Measurements from ENCODE around the gene ABCC8.

Gene ABCC8

GRCh38 chr11:17476317-17477083 lies at the start of gene ABCC8:
Gene ABCC8, minus strand, starts transcription at chr11:17476845. Its CDS starts 69 bp downstream, at chr11:17476776.
- no peak for DNase-seq (ENCODE audit: low spot score)

- no peak for DNase-seq (ENCODE audit: low spot score)
Observed at GRCh38 chr11:17526326-17526725, 49.7 kb upstream of the ABCC8 start.

GRCh38 chr11:17525570-17525969 lies 48.9 kb upstream of the ABCC8 start:
- no peak for DNase-seq (ENCODE audit: low spot score)

GRCh38 chr11:17524221-17524620 lies 47.6 kb upstream of the ABCC8 start:
- no peak for DNase-seq (ENCODE audit: low spot score)

GRCh38 chr11:17522655-17523054 lies 46.0 kb upstream of the ABCC8 start:
- DNase-seq (ENCODE audit: low spot score): no peak

GRCh38 chr11:17521106-17521900 lies 44.7 kb upstream of the ABCC8 start:
- no peak for DNase-seq (ENCODE audit: low spot score)

GRCh38 chr11:17519061-17519885 lies 42.6 kb upstream of the ABCC8 start:
- no peak for DNase-seq (ENCODE audit: low spot score)

GRCh38 chr11:17518366-17518765 lies 41.7 kb upstream of the ABCC8 start:
- DNase-seq (ENCODE audit: low spot score): no peak

- DNase-seq (ENCODE audit: low spot score): no peak
Observed at GRCh38 chr11:17517186-17517585, 40.5 kb upstream of the ABCC8 start.

GRCh38 chr11:17516551-17517150 lies 40.0 kb upstream of the ABCC8 start:
- DNase-seq (ENCODE audit: low spot score): no peak

- DNase-seq (ENCODE audit: low spot score): no peak
Observed at GRCh38 chr11:17515443-17516176, 39.0 kb upstream of the ABCC8 start.

GRCh38 chr11:17514476-17514875 lies 37.8 kb upstream of the ABCC8 start:
- no peak for DNase-seq (ENCODE audit: low spot score)

GRCh38 chr11:17513853-17514252 lies 37.2 kb upstream of the ABCC8 start:
- DNase-seq (ENCODE audit: low spot score): no peak

GRCh38 chr11:17512101-17512500 lies 35.5 kb upstream of the ABCC8 start:
- DNase-seq (ENCODE audit: low spot score): no peak

- DNase-seq (ENCODE audit: low spot score): no peak
Observed at GRCh38 chr11:17511571-17511970, 34.9 kb upstream of the ABCC8 start.

- DNase-seq (ENCODE audit: low spot score): no peak
Observed at GRCh38 chr11:17510507-17511206, 34.0 kb upstream of the ABCC8 start.

GRCh38 chr11:17508791-17509190 lies 32.1 kb upstream of the ABCC8 start:
- DNase-seq (ENCODE audit: low spot score): no peak

GRCh38 chr11:17508306-17508705 lies 31.7 kb upstream of the ABCC8 start:
- DNase-seq (ENCODE audit: low spot score): no peak

- no peak for DNase-seq (ENCODE audit: low spot score)
Observed at GRCh38 chr11:17507773-17508172, 31.1 kb upstream of the ABCC8 start.

GRCh38 chr11:17506942-17507341 lies 30.3 kb upstream of the ABCC8 start:
- no peak for DNase-seq (ENCODE audit: low spot score)

- no peak for DNase-seq (ENCODE audit: low spot score)
Observed at GRCh38 chr11:17506314-17506713, 29.7 kb upstream of the ABCC8 start.

All from CD4-positive, alpha-beta T cell treated with Interleukin-2 at 100 ng/mL for 4 hours (primary cell).